Activated T-cell treated with anti-CD3 and anti-CD28 coated beads, Interleukin-2, amount 50 U/mL, for 4 hours (primary cell): ENCODE measurements around the gene CELF5. TPM values are rescaled to one million over a fixed set of nuclear protein-coding genes. Genes with fewer than 3 reads are reported as not detected.

Experiments
- ATAC-seq, 2 donors: fragments of 200-7000 bp; cut with Tn5 transposase; one replicate each; pipeline ENCODE4 v1.10.0; 2021
- DNase-seq: peaks from one replicate; pipeline ENCODE4 v3.0.0-alpha.2; 2020
- H3K27me3 Mint-ChIP-seq: one replicate; pipeline ENCODE4 v1.8.0; 2021; ENCODE audit warnings: low read depth, mixed read lengths
- H3K36me3 Mint-ChIP-seq: one replicate; pipeline ENCODE4 v1.8.0; 2022; ENCODE audit warnings: mixed read lengths; ENCODE audit not compliant: insufficient read depth
- H3K4me1 Mint-ChIP-seq: one replicate; pipeline ENCODE4 v1.8.0; 2021; ENCODE audit warnings: low read depth, mixed read lengths
- H3K4me3 Mint-ChIP-seq: one replicate; pipeline ENCODE4 v1.8.0; 2021; ENCODE audit warnings: mild to moderate bottlenecking, moderate library complexity, mixed read lengths
- H3K9me3 Mint-ChIP-seq: one replicate; pipeline ENCODE4 v1.8.0; 2021; ENCODE audit warnings: mixed read lengths
- total RNA-seq, 3 donors: library from RNA; stranded (reverse); gene quantifications; one replicate each; pipeline ENCODE4 v1.2.1, GENCODE V29; 2021

CELF5 gene
- total RNA-seq: under 1 TPM in 2 of 3 donors, not detected in 1; 0.05 to 0.38 TPM

DNA sequence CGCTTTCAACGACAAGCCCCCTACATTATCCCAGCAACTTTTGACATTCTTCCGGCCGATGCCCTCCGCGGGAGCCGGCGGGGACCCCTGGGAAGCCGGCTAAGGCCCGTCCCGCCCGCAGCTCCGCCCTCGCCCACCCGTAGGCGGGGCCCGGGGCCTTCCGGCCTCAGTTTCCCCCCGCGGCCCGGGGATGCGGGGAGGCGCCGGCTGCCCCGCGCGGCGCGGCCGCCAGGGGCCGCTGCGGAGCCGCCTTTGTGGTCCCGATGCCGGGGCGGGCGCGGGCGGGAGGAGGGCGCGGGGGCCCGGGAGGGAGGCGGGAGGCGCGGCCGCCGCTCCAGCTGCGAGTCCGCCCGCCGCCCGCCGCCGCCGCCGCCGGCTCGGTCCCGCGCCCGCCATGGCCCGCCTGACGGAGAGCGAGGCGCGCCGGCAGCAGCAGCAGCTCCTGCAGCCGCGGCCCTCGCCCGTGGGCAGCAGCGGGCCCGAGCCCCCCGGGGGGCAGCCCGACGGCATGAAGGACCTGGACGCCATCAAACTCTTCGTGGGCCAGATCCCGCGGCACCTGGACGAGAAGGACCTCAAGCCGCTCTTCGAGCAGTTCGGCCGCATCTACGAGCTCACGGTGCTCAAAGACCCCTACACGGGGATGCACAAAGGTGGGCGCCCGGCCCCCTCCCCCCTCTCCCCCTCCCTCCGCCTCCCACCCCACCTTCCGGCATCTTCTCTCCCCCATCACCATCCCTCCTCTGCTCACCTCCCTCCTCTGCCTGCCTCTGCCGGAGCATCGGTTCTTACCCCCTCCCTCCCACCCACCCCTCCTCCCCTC lies at the start of gene CELF5:
TSS of gene CELF5 (plus strand) at position 316 of the 823 bp plus-strand sequence. CDS start at position 395, 79 bp downstream.
- ATAC-seq: peak; percentile 84 to 86
- peak; percentile 57 for DNase-seq
- no peak within 1 kb of the TSS for H3K4me3 Mint-ChIP-seq
- no peaks in the 10 kb centered on the region for H3K9me3 Mint-ChIP-seq
- H3K36me3 Mint-ChIP-seq: no peaks in the 10 kb centered on the region
- no peaks in the 10 kb centered on the region for H3K4me1 Mint-ChIP-seq
- H3K27me3 Mint-ChIP-seq: peaks cover 22% of the 10 kb centered on the region

DNA sequence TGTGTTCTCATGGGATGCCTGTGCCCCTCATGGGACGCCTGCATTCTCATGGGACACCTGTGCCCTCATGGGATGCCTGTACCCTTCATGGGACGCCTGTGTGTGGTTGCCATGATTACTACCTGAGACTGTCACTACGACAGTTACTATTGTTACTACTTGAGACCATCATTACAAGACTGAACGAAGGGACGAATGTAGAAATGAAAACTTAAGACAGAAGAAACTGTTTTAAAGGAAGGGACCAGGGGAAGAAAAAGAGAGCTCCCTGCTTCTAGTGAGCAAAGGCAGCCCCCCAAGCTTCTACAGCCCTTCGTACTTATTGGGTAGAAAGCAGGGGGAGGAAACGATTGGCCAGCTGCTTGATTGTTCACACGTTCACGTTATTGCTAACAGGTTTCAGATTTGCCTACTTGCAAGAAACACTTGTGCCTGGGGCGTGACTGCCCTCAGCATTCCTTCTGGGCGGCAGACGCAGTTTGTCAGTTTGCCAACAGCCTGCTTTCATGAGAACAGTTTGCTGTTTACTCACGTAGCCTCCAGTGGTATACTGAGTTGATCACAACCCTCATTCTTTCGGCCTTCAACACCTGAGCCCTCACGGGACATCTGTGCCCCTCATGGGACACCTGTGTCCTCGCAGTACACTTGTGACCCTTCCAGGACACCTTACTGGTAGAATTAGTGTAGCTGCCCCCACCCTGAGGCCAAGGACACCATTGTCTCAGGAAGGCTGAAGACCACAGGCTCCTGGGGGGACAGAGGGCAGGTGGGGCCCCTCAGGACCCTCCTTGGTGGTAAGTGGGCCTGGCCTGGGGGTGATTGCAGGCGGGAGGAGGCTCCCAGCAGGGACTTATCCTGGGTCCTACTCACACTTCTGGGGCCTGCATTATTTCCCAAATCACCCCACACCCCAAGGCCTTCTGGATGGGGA lies 48.4 kb upstream of the CELF5 start:
- DNase-seq: no peak
- Mint-ChIP-seq H3K36me3 (no peaks in the 10 kb centered on the region), H3K4me3 (peak overlapping the region; percentile 17), H3K4me1 (peaks cover 33% of the 10 kb centered on the region), H3K27me3 (no peaks in the 10 kb centered on the region), H3K9me3 (no peaks in the 10 kb centered on the region)
- no peak for ATAC-seq

DNA sequence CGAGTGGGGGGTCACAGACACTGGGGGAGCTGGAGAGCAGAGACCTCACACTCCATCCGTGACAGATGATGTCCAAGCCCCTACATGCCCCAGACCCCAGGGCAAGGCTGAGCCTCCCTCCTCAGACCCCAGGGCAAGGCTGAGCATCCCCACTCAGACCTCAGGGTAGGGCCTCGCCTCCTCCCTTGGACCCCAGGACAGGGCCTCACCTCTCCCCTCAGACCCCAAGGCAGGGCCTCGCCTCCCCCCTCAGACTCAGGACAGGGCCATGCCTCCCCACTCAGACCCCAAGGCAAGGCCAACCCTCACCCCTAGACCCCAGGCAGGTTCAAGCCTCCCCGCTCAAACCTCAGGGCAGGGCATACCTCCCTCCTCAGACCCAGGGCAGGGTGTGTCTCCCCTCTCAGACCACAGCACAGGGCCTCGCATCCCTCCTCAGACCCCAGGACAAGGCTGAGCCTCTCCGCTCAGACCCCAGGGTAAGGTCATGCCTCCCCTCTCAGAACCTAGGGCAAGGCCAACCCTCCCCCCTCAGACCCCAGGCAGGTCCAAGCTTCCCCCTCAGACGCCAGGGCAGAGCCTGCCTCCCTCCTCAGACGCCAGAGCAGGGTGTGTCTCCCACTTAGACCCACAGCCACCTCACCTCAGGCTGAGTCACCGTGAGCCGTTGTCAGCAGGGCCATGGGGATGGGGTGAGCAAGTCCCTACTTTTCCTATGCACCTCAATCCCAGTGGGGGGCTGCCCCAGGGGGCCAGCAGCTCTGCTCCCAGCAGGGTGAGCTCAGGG lies 47.6 kb upstream of the CELF5 start:
- DNase-seq (peak; percentile 74), ATAC-seq (peak; percentile 67 to 70)
- Mint-ChIP-seq H3K4me3 (peak overlapping the region; percentile 77), H3K4me1 (peaks cover 31% of the 10 kb centered on the region), H3K36me3 (no peaks in the 10 kb centered on the region), H3K9me3 (no peaks in the 10 kb centered on the region), H3K27me3 (no peaks in the 10 kb centered on the region)

DNA sequence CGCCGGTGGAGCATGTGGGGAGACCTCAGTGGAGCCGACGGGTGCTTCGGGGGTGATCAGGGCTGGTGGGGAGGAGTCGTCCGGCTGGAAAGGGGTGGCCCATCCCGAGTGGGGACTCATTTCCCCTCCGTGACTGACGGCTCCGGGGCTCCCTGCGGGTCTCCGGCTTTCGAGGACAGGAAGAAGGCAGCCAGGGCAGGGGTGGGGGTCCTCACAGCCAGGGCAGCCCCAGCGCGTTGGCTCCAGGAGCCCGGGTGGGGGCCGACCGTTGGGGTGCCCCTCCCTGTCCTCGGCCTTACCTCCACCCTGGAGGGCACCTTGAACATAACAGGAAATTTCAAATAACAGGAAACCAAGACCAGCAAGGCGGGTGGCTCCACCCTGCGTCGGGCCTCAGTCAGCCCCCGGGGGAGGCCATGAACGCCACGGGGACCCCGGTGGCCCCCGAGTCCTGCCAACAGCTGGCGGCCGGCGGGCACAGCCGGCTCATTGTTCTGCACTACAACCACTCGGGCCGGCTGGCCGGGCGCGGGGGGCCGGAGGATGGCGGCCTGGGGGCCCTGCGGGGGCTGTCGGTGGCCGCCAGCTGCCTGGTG lies 46.0 kb upstream of the CELF5 start, which contains the start of gene S1PR4:
TSS of gene S1PR4 (plus strand) at position 393 of the 596 bp plus-strand sequence. CDS start at position 417, 24 bp downstream.
- DNase-seq: peak; percentile 49
- H3K4me1 Mint-ChIP-seq: peaks cover 38% of the 10 kb centered on the region
- H3K36me3 Mint-ChIP-seq: no peaks in the 10 kb centered on the region
- H3K27me3 Mint-ChIP-seq: no peaks in the 10 kb centered on the region
- peak within 1 kb of the TSS; percentile 94 for H3K4me3 Mint-ChIP-seq
- peak; percentile 51 to 58 for ATAC-seq
- H3K9me3 Mint-ChIP-seq: no peaks in the 10 kb centered on the region

DNA sequence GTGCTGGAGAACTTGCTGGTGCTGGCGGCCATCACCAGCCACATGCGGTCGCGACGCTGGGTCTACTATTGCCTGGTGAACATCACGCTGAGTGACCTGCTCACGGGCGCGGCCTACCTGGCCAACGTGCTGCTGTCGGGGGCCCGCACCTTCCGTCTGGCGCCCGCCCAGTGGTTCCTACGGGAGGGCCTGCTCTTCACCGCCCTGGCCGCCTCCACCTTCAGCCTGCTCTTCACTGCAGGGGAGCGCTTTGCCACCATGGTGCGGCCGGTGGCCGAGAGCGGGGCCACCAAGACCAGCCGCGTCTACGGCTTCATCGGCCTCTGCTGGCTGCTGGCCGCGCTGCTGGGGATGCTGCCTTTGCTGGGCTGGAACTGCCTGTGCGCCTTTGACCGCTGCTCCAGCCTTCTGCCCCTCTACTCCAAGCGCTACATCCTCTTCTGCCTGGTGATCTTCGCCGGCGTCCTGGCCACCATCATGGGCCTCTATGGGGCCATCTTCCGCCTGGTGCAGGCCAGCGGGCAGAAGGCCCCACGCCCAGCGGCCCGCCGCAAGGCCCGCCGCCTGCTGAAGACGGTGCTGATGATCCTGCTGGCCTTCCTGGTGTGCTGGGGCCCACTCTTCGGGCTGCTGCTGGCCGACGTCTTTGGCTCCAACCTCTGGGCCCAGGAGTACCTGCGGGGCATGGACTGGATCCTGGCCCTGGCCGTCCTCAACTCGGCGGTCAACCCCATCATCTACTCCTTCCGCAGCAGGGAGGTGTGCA lies 45.3 kb upstream of the CELF5 start:
- ATAC-seq: peak; percentile 12 to 20
- H3K36me3 Mint-ChIP-seq: no peaks in the 10 kb centered on the region

DNA sequence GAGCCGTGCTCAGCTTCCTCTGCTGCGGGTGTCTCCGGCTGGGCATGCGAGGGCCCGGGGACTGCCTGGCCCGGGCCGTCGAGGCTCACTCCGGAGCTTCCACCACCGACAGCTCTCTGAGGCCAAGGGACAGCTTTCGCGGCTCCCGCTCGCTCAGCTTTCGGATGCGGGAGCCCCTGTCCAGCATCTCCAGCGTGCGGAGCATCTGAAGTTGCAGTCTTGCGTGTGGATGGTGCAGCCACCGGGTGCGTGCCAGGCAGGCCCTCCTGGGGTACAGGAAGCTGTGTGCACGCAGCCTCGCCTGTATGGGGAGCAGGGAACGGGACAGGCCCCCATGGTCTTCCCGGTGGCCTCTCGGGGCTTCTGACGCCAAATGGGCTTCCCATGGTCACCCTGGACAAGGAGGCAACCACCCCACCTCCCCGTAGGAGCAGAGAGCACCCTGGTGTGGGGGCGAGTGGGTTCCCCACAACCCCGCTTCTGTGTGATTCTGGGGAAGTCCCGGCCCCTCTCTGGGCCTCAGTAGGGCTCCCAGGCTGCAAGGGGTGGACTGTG lies 44.6 kb upstream of the CELF5 start:
- H3K9me3 Mint-ChIP-seq: no peaks in the 10 kb centered on the region
- peak; percentile 29 to 44 for ATAC-seq
- no peak for DNase-seq
- H3K27me3 Mint-ChIP-seq: no peaks in the 10 kb centered on the region
- H3K36me3 Mint-ChIP-seq: no peaks in the 10 kb centered on the region
- peaks cover 51% of the 10 kb centered on the region for H3K4me1 Mint-ChIP-seq
- H3K4me3 Mint-ChIP-seq: peak overlapping the region; percentile 94

More for the DNA sequence above, 45.3 kb upstream of the CELF5 start:
- Mint-ChIP-seq H3K4me3 (peak overlapping the region; percentile 94), H3K9me3 (no peaks in the 10 kb centered on the region), H3K27me3 (no peaks in the 10 kb centered on the region), H3K4me1 (peaks cover 45% of the 10 kb centered on the region)
- no peak for DNase-seq

DNA sequence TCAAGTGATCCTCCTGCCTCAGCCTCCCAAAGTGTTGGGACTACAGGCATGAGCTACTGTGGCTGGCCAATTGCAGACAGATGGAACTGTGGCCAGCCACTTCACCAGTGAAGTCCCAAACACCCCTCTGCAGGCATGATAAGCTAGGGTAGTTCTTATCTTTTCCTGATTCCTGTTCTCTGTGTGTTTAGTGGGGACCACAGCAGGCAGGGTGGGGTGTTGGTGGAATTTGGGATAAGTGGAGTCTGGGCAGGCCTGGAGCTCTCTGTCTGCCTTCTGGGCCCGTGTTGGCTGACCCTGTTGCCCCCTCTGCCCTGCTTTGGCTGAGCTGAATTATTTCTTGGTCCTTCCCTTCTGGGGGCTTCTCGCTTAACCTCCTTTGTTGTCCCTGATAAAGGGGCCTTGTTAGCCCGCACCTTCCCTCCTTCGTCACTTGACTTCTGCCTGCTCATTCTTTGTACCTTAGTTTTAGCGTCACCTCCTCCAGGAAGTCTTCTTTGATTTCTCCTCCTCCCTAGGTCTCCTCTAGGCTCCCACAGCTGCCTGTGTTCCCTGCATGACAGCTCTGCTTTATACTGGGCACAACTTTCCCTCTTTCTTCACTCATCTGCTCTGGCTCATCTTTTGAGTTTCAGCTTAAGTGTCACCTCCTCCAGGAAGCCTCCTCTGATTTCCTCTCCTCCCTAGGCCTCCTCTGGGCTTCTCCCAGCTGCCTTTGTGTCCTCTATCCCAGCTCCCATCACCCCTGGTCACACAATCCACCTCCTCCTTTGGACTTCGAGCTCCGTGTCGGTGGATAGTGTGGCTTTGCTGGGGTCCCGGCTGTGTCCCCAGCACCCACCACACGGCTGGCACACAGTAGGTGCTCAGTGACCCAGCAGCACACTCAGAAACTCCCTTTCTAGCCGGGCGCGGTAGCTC lies 40.5 kb upstream of the CELF5 start:
- ATAC-seq: no peak

DNA sequence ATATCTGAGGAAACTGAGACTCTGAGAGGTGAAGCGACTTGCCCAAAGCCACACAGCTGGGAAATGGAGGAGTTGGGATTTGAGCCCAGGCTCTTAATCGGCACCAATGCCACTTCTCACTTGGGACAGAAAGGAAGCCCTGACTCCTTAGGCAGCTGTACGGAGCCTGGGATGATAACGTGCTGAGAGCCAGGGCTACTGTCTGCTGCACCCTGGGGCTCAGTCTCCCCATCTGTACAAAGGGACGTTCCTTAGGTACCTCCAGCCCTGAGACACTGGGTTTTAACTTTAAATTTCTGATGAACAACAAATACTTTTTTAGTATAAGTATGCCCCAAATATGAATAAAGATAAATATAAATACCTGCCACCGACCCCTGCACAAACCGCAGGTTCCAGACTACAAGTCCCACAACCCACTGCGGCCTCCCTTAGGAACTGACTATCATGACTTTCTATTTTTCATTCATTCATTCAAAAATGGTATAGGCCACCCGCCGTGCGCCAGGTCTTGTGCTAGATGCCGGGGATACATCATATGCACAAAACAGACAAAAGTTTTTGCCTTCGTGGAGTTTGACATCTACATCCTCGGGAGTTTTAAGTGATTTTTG lies 39.5 kb upstream of the CELF5 start:
- ATAC-seq: peak; percentile 36 to 41
- H3K36me3 Mint-ChIP-seq: peaks cover 5% of the 10 kb centered on the region
- H3K4me3 Mint-ChIP-seq: peak overlapping the region; percentile 91
- DNase-seq: no peak
- peaks cover 64% of the 10 kb centered on the region for H3K4me1 Mint-ChIP-seq
- H3K27me3 Mint-ChIP-seq: no peaks in the 10 kb centered on the region
- no peaks in the 10 kb centered on the region for H3K9me3 Mint-ChIP-seq

More for the DNA sequence above, 40.5 kb upstream of the CELF5 start:
- no peak for DNase-seq
- peaks cover 60% of the 10 kb centered on the region for H3K4me1 Mint-ChIP-seq
- peak overlapping the region; percentile 91 for H3K4me3 Mint-ChIP-seq
- H3K36me3 Mint-ChIP-seq: peaks cover 5% of the 10 kb centered on the region
- H3K27me3 Mint-ChIP-seq: no peaks in the 10 kb centered on the region
- no peaks in the 10 kb centered on the region for H3K9me3 Mint-ChIP-seq

DNA sequence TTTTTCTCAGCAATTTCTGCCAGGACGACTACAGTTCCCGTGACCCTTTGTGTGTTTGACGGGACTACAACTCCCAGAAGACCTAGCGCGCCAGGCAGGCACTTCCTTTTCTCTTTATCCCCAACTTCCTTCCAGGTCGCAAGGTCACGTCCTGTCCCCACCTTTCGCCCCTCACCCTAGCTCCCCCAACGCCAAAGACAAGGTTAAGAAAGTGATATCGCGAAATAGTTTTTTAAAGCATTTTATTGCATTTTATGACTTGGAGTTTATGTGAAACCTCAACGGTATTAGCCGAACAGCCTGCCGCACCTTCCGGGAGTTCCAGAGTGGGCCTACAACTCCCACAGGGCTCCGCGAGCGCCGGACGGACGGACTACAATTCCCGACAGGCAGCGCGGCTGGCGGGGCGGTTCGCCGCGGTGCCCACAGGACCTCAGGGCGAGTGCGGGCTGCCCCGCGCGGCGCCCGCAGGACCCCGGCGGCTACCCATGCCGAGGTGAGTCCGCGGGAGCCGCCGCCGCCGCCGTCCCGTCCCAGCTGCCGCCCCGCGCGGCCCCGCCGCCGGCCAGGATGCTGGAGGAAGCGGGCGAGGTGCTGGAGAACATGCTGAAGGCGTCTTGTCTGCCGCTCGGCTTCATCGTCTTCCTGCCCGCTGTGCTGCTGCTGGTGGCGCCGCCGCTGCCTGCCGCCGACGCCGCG lies 38.9 kb upstream of the CELF5 start, which contains the start of gene NCLN:
TSS of gene NCLN (plus strand) at position 470 of the 699 bp plus-strand sequence. CDS start at position 571, 101 bp downstream.
- ATAC-seq: peak; percentile 89 to 90
- Mint-ChIP-seq H3K9me3 (no peaks in the 10 kb centered on the region), H3K27me3 (no peaks in the 10 kb centered on the region), H3K4me1 (peaks cover 61% of the 10 kb centered on the region), H3K36me3 (peaks cover 5% of the 10 kb centered on the region), H3K4me3 (peak within 1 kb of the TSS; percentile 91)
- peak; percentile 91 for DNase-seq

DNA sequence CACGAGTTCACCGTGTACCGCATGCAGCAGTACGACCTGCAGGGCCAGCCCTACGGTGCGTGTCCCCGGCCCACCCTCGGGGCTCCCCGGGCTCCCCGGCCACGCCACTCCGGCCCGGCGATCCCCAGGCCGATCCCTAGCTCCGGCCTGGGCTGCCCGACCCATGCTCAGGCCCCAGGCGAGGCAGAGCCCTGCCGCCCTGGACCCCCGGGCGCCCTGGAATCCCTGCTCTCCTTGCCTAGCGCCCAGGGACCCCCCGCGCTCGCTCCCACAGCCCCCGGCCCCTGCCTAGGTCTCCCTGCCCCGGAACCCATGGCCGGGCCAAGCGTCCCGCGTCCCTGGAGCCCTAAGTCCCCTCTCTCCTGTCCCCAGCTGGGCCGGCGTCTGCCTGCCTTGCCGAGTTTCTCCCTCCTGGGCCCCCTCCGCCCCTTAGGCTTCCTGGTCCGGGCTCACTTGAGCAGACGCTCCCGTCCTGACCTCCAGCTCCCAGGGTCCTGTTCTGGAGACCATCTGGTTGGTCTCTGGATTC lies 38.2 kb upstream of the CELF5 start:
- H3K4me3 Mint-ChIP-seq: peak overlapping the region; percentile 91
- DNase-seq (no peak), ATAC-seq (peak; percentile 47 to 49)
- peaks cover 65% of the 10 kb centered on the region for H3K4me1 Mint-ChIP-seq
- peaks cover 10% of the 10 kb centered on the region for H3K36me3 Mint-ChIP-seq
- H3K27me3 Mint-ChIP-seq: no peaks in the 10 kb centered on the region
- H3K9me3 Mint-ChIP-seq: no peaks in the 10 kb centered on the region
